ENCODE data around the gene THSD4.
A peak's percentile ranks its signal among the peaks of the same experiment; 100 is the strongest.

Gene THSD4

GRCh38 chr15:71688509-71689094 lies 573.3 kb downstream of the THSD4 start:
- no peak for DNase-seq (ENCODE audit: low spot score)

- no peak for DNase-seq (ENCODE audit: low spot score)
Observed at GRCh38 chr15:71691081-71691457, 575.8 kb downstream of the THSD4 start.

GRCh38 chr15:71691458-71692417 lies 576.5 kb downstream of the THSD4 start:
- DNase-seq (ENCODE audit: low spot score): peak; percentile 60

DNA sequence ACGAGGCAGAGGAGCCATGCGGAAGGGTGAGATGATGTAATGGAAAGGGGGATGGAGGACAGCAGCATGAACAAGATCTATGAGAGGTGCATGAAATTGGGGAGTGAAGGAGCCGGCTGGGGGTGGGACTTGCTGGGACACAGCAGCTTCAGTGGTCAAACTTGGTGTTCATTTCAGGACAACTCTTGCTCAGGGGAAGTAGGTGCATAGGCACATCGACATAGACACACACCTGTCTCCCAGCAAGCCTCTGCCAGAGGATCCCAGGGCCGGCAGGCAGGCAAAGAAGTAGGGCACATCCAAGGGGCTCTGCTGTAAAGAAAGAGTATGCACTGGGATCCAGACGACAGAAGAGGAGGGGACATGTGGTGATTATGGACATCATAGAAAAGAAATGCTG lies 582.0 kb downstream of the THSD4 start:
- no peak for DNase-seq (ENCODE audit: low spot score)

- no peak for DNase-seq (ENCODE audit: low spot score)
Observed at GRCh38 chr15:71698030-71698429, 582.8 kb downstream of the THSD4 start.

- DNase-seq (ENCODE audit: low spot score): no peak
Observed at GRCh38 chr15:71698742-71699141, 583.5 kb downstream of the THSD4 start.

- DNase-seq (ENCODE audit: low spot score): no peak
Observed at GRCh38 chr15:71699977-71700376, 584.7 kb downstream of the THSD4 start.

- DNase-seq (ENCODE audit: low spot score): no peak
Observed at GRCh38 chr15:71701808-71702207, 586.5 kb downstream of the THSD4 start.

GRCh38 chr15:71702496-71702895 lies 587.2 kb downstream of the THSD4 start:
- DNase-seq (ENCODE audit: low spot score): no peak

- no peak for DNase-seq (ENCODE audit: low spot score)
Observed at GRCh38 chr15:71705151-71705550, 589.9 kb downstream of the THSD4 start.

- no peak for DNase-seq (ENCODE audit: low spot score)
Observed at GRCh38 chr15:71706461-71707229, 591.4 kb downstream of the THSD4 start.

DNA sequence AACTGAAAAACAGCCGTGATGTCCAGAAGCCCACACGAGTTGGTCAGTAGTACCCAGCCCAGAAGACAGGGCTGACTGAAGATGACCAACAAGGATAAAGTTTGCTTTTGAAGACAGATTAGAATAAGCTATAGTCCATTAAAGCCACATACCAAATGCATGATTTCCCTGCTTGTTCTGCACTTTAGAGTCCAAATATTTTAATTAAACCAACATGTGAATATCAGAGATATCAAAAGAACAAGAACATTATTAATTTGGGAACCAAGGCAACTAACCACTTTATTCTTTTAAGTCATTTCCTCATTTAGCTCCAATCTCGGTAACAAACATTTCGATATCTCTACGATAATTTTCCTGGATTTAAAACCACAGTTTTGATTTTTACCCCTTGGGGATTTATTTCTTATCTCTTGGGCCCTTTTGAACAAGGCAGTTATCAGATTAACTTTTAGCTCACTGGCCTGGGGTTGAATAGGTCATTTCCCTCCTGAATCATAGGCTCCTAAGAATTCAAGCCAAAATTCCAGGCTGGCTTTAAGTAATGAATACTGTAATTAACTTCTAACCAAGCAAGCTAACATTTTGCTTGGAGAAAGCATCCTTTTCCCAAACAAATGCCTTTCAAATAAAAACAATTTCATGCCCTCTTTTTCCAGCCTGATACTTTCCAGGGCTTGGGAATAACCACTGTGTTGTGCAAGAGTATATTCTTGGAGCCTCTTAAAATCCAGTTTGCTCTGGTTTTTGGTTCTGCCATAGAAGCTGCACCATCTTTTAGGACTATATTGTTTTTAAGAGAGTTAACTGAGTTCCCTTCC lies 592.2 kb downstream of the THSD4 start:
- no peak for DNase-seq (ENCODE audit: low spot score)

DNA sequence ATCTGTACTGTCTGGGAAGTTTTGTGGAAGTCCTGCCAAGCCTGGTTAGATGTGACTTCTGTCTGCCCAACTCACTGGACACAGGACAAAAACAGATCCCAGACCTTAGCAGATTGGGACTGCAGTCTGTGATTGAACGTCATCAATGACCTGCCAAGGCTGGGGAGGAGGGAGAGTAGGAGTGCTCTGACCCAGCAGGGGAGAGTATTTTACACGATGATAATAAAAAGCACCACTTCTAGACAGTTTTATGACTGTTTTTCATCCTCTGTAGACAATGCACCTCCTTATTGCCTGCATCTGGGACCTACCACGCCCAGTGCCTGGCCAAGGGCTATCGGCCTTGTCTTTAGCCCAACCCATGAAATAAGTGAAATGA lies 592.8 kb downstream of the THSD4 start:
- DNase-seq (ENCODE audit: low spot score): no peak

DNA sequence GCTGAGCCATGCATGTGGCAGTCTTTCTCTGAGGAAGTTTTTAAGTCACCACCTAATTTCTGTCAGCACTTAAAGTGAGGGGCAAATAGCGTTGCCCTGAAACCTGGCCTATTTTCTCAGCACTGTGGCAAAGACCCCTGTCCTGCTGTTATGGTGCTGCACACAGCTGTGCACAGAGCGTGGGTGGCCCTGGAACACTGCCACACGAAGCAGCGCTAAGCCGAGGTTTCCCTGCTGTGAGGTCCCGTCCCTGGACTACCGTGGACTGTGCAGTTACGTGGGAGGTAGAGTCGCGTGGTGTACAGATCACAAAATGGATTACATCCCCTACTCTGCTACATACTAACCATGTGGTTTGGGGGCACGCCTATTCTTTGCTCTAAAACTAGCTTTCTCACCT lies 593.5 kb downstream of the THSD4 start:
- no peak for DNase-seq (ENCODE audit: low spot score)

DNA sequence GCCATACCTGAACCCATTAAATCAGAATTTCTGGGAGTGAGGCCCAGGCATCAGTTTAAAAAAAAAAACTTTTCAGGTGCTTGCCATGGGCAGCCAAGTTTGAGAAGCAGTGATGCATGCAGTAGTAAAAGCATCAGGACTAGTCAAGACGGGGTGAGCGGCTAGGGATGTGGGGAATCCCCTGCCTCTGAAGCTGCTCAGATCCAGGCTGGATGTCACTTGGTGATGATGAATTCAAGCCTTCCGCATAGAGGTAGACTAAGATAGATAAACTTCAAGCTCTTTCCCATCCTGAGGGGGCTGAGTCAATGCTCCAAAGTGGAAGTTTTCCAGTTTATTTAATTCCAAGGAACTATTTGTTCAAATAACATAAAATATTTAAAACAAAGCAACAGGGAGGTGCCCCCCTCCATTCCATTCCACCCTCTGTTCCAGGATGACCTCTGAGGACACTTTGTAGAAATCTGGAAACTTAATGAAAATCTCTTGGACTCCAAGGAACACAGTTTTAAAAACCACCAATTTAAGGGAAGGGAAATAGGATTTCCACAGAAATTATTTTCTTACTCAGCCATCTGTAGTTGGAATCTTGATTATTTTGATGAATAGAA lies 594.6 kb downstream of the THSD4 start:
- no peak for DNase-seq (ENCODE audit: low spot score)

GRCh38 chr15:71712182-71712581 lies 596.9 kb downstream of the THSD4 start:
- no peak for DNase-seq (ENCODE audit: low spot score)

- no peak for DNase-seq (ENCODE audit: low spot score)
Observed at GRCh38 chr15:71713191-71713809, 598.0 kb downstream of the THSD4 start.

- DNase-seq (ENCODE audit: low spot score): no peak
Observed at GRCh38 chr15:71715914-71716313, 600.6 kb downstream of the THSD4 start.

- DNase-seq (ENCODE audit: low spot score): no peak
Observed at GRCh38 chr15:71716990-71717389, 601.7 kb downstream of the THSD4 start.

DNA sequence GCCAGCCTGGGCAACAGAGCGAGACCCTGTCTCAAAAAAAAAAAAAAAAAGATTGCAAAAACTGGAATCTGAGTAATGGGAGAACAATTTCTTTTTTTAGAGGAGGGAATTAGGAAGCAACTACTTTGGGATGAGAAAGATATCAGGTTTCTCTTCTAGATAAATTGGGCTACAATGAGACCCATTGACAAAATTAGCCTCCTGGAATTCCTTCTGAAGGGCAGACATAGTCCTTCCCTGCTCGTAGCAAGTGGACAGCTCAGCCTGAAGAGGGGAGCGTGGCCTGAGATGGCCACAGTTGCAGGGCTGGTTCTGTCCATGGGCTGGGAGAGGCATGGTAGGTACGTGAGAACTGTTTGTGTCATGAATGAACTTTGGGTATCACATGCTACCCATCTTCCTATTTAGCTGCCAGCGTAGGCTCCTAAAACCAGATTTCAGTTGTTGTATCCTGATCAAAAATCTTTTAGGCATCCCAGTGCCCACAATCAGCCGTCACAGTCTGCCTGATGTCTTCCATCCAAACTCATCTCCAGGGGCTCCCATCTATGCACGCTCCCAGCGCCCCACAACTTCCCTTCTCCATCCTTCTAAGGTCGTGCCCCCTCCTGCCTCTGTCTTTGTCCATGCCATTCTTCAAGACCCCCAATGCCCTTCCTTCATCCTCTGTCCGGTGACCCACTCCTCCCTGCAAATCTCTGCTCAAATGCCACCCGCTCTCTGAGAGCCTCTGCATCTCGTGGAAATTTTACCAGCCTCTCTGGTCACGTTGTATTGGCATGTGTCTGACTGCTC lies 603.0 kb downstream of the THSD4 start:
- no peak for DNase-seq (ENCODE audit: low spot score)
